ENCODE results near the gene ESRRG.

ESRRG gene

DNA sequence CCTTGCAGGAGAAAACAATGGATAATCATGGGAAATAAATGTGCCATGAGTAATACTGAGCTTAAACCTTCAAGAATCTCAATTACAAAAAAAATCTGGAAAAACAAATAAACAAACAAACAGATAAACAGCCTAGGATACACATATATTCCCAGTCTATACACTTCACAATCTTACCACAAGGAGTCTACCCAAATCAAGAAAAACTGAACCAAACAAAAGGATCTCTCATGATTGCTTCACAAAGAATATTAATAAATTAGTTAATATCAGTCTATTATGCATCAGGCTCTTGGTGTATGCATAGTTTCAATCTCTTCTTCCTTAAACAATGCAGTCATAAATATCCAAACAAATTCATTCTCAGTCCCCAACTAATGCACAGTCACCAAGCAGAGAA, 3.2 kb upstream of the ESRRG start:
- H3K4me3 ChIP-seq (ENCODE audit: low read depth, low read length): no peak overlapping the region
- TF ChIP-seq, protein P1, sequence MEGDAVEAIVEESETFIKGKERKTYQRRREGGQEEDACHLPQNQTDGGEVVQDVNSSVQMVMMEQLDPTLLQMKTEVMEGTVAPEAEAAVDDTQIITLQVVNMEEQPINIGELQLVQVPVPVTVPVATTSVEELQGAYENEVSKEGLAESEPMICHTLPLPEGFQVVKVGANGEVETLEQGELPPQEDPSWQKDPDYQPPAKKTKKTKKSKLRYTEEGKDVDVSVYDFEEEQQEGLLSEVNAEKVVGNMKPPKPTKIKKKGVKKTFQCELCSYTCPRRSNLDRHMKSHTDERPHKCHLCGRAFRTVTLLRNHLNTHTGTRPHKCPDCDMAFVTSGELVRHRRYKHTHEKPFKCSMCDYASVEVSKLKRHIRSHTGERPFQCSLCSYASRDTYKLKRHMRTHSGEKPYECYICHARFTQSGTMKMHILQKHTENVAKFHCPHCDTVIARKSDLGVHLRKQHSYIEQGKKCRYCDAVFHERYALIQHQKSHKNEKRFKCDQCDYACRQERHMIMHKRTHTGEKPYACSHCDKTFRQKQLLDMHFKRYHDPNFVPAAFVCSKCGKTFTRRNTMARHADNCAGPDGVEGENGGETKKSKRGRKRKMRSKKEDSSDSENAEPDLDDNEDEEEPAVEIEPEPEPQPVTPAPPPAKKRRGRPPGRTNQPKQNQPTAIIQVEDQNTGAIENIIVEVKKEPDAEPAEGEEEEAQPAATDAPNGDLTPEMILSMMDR (IDR thresholded peaks at IDR 0.05; ENCODE audit: low read depth, low read length): no peak

DNA sequence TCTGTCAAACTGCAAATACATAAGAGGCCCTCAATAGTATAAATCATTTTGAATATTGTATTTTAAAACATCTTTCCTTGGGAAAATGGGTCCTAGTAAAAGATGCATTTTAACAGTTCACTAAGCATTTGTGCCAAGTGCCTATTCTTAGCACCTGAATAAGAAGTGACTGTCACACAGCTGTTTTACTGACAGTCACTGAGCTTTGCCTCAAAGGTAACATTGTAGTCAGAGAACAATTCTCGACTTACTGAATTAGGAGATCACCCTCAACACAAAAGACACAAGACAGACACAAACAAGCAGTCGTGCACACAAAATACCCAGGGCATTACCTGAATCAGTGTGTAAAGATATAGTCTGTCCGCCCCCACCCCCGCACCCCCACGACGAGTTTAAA, 408 bp downstream of the ESRRG start:
- H3K4me3 ChIP-seq (ENCODE audit: low read depth, low read length): peak overlapping the region; percentile 50
- TF ChIP-seq, protein P1 (IDR thresholded peaks at IDR 0.05; ENCODE audit: low read depth, low read length): no peak

DNA sequence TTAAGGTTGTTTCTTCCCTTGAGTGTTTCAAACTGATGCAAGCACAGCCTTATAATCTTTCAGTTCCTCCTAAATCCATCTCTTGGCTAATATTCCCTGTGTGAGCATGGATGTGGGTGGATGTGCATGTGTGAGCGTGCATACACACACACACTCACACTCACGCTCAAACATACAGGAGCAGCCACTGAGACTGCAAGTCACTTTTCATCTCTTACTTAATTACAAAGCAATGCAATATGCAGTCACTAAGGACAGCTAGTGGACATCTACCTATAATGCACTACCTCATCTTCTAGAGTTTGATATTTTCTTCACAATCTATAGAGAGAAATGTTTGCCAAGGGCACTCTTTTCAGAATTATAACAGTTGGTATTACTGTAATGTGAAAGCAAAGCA, 1.4 kb downstream of the ESRRG start:
- TF ChIP-seq, protein P1 (IDR thresholded peaks at IDR 0.05; ENCODE audit: low read depth, low read length): no peak
- H3K4me3 ChIP-seq (ENCODE audit: low read depth, low read length): no peak overlapping the region

DNA sequence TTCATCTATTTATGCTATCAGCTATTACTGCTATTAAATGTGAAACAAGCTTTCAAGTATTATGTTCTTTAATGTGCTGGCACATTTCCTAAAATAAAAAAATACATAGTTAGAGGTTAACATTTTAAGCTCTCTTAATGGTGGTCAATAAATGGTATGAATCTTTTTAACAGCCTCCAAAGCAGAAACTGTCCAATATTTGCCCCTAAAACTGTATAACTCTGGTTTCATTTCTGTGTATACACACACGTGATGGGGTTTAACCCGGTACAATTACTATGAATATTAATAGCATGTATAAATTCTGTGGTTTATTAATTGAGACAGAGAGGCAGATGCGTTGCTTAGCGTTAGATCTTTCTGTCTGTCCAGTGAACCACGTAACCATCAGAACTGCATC, 2.2 kb downstream of the ESRRG start:
- TF ChIP-seq, protein P1 (IDR thresholded peaks at IDR 0.05; ENCODE audit: low read depth, low read length): no peak
- H3K4me3 ChIP-seq (ENCODE audit: low read depth, low read length): no peak overlapping the region

DNA sequence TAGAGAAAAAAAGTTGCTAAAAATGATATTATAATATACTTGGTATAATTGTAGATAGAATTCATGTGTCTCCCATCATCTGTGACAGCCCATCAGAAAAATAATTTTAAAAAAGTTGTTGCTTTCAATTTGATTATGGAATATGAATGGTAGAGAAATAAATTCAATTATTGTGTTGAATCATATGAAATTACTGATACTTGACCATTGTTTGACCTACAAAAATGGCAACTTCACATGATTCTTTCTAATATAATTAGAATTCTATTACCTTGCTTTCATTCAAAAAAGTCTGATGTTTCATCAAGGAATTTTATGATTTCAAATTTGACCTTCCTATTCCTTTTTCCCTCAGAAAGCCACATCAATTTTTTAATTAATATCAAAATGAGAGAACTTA, 11.5 kb downstream of the ESRRG start:
- no peak overlapping the region for H3K4me3 ChIP-seq (ENCODE audit: low read depth, low read length)
- TF ChIP-seq, protein P1 (IDR thresholded peaks at IDR 0.05; ENCODE audit: low read depth, low read length): no peak

DNA sequence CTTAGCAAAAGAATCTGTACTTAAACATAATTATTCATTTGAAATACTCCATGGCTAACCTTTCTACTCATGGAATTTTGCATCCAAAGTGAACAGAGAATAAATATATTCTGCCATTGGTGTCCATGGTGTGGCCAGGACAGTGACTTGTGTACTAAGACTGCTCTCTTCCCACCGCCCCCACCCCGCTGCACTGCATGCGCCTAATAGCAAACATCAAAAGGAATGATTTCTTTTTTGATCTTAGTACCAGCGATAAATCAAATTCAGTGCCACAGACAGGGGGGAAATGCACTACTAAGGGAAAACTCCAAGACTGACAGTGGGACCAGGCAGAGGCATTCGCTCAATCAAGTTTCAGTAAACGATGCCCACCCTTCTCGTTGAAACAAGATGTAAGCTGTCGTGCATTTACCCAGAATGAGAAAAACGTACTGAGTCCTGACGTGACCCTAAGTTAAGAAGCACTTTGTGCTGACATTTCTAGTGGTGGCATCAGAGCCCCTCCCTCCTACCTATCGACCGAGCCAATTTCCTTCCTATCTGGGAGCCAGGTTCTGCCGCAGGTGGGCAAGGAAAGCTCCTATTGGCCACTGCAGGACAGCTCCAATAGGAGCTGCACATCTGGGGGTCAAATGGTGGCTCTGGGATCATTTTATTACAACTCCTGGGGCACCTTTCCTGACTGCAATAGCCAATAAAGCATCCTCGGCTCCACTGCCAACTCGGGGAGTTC, 12.5 kb downstream of the ESRRG start:
- TF ChIP-seq, protein P1 (IDR thresholded peaks at IDR 0.05; ENCODE audit: low read depth, low read length): no peak
- no peak overlapping the region for H3K4me3 ChIP-seq (ENCODE audit: low read depth, low read length)

DNA sequence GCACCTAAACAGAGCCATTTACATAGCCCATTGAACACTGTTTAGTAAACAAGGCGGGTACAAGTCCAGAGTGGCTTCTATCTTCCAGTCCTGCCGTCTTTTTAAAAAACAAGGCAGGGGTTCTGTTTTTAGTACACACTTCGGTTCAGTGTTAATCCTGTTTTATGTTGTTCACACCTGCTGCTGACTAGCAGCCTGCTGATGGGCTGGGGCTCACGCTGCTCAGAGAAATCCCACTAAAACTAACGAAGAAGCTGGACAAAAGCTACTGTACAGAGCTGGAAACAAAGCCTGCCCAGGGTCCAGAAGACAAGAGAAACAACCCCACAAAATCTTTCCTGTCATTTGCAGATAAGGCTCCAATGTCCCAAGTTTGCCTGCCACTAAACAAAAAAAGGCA, 13.2 kb downstream of the ESRRG start:
- no peak overlapping the region for H3K4me3 ChIP-seq (ENCODE audit: low read depth, low read length)
- TF ChIP-seq, protein P1 (IDR thresholded peaks at IDR 0.05; ENCODE audit: low read depth, low read length): no peak
